ENCODE measurements around the gene CLDN14. TPM values are rescaled to one million over a fixed set of nuclear protein-coding genes. Genes with fewer than 3 reads are reported as not detected.

The CLDN14 gene
- total and polyA plus RNA-seq, 2 donors (not counting 1 experiment from before 2014, with no cell fraction given) = 0.39 TPM; not detected in 1

DNA sequence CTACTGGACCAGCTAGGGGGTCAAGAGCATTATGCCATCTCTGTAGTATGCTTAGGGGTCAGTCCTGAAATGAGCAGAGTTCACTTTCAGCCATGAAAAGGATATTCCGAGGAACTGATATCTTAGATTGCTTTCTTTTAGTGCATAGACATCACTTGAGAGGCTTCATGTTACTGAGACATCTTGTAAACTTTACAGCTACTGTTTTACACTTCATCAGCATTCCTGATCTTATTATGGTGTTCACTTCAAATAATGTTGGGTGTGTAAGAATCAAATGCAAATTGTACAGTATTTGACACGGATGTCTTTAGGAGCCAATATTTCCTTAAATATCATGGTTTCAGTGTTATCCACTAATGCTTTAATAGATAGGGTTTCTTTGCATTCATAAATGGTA, 22.4 kb upstream of the CLDN14 start:
- Histone ChIP-seq H3K36me3 (replicated peaks in 1 of 2; ENCODE audit: control extremely low read depth in 1 of 2, control insufficient read depth in 1 of 2, extremely low read depth in 1 of 2, insufficient read depth in 2 of 2, low read length in 1 of 2) (no peaks in the 10 kb centered on the region), H3K4me2 (replicated peaks; ENCODE audit: low read depth, low read length, poor library complexity, severe bottlenecking) (no peak overlapping the region), H3K27me3 (replicated peaks in 1 of 4; ENCODE audit: control extremely low read depth in 1 of 4, control insufficient read depth in 3 of 4, insufficient read depth in 4 of 4, low read length in 3 of 4) (peaks cover 0 to 5% (median 0%) of the 10 kb centered on the region in 4 experiments), H3K79me2 (ENCODE audit: control insufficient read depth, insufficient read depth, low read length) (no peaks in the 10 kb centered on the region), H2AFZ (ENCODE audit: insufficient read depth, low read depth, low read length, poor library complexity, severe bottlenecking) (no peak overlapping the region), H3K9ac (ENCODE audit: low read length) (no peak overlapping the region), H4K20me1 (ENCODE audit: control insufficient read depth, insufficient read depth, low read length, poor library complexity, severe bottlenecking) (no peaks in the 10 kb centered on the region), H3K27ac (ENCODE audit: low read length in 2 of 2) (no peak overlapping the region), H3K9me3 (ENCODE audit: control extremely low read depth in 1 of 3, control insufficient read depth in 2 of 3, insufficient read depth in 1 of 3, low read length in 2 of 3) (peaks cover 0 to 4% (median 0%) of the 10 kb centered on the region in 3 donors), H3K4me3 (ENCODE audit: control extremely low read depth in 1 of 5, extremely low read depth in 1 of 5, insufficient read depth in 1 of 5, low read depth in 2 of 5, low read length in 4 of 5) (no peak overlapping the region), H3K4me1 (ENCODE audit: control insufficient read depth in 2 of 2, insufficient read depth in 2 of 2, low read length in 2 of 2) (no peaks in the 10 kb centered on the region)
- no peak for ATAC-seq (ENCODE audit: low read depth)
- TF ChIP-seq, protein P1, sequence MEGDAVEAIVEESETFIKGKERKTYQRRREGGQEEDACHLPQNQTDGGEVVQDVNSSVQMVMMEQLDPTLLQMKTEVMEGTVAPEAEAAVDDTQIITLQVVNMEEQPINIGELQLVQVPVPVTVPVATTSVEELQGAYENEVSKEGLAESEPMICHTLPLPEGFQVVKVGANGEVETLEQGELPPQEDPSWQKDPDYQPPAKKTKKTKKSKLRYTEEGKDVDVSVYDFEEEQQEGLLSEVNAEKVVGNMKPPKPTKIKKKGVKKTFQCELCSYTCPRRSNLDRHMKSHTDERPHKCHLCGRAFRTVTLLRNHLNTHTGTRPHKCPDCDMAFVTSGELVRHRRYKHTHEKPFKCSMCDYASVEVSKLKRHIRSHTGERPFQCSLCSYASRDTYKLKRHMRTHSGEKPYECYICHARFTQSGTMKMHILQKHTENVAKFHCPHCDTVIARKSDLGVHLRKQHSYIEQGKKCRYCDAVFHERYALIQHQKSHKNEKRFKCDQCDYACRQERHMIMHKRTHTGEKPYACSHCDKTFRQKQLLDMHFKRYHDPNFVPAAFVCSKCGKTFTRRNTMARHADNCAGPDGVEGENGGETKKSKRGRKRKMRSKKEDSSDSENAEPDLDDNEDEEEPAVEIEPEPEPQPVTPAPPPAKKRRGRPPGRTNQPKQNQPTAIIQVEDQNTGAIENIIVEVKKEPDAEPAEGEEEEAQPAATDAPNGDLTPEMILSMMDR (IDR thresholded peaks at IDR 0.05) = no peak
- no peak for TF ChIP-seq EZH2 (IDR thresholded peaks at IDR 0.05; ENCODE audit: borderline replicate concordance, insufficient read depth, low read depth, low read length, poor library complexity, severe bottlenecking)
- intact Hi-C loops (cut with micrococcal nuclease) = loop anchor here (10.0 kb wide), 1 partner anchor 1852 kb away; no protein-coding TSS in a partner anchor
- Mint-ChIP-seq H3K4me1 (no peaks in the 10 kb centered on the region), H3K27ac (no peak overlapping the region), H3K9me3 (ENCODE audit: insufficient read depth) (no peaks in the 10 kb centered on the region), H3K4me3 (no peak overlapping the region), H3K27me3 (no peaks in the 10 kb centered on the region)
- POLR2A ChIA-PET = no interaction called here
- CTCF ChIA-PET = interaction anchor here (1.7 to 2.1 kb wide), 3 partner anchors 10 to 426 kb away, joined by 5 to 9 read pairs (median 7); no protein-coding TSS in a partner anchor
- 100% methylated on average over 1 of the region's 2 CpGs for WGBS (ENCODE audit: insufficient coverage)
- no peak for DNase-seq

DNA sequence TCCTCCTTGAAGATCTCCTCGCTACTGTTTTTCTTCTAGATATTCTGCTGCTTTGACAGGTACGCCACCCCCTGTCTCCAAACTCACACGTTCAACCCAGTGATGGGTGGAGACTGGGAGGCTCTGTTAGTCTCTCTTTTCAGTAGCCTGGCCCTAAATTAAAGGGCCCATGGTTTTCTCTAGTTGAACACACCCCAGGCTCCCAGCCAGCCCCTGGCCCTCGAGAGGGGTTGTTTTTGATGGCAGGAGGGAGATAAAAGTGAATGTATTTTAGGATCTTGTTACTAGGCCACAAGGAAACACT, 21.6 kb upstream of the CLDN14 start:
- no peaks in the 10 kb centered on the region for H3K9me3 Mint-ChIP-seq (ENCODE audit: insufficient read depth)
- no peak overlapping the region for H3K4me3 ChIP-seq (ENCODE audit: control extremely low read depth in 1 of 5, extremely low read depth in 1 of 5, insufficient read depth in 1 of 5, low read depth in 2 of 5, low read length in 4 of 5)
- no peaks in the 10 kb centered on the region for H3K4me1 ChIP-seq (ENCODE audit: control insufficient read depth in 2 of 2, insufficient read depth in 2 of 2, low read length in 2 of 2)
- WGBS (ENCODE audit: insufficient coverage) = 100% methylated on average over 1 of the region's 4 CpGs
- H3K9ac ChIP-seq (ENCODE audit: low read length) = no peak overlapping the region
- CTCF ChIA-PET = interaction anchor here (1.7 to 2.1 kb wide), 2 partner anchors 11 to 427 kb away, joined by 7 to 9 read pairs; no protein-coding TSS in a partner anchor
- DNase-seq = no peak
- H3K36me3 ChIP-seq (replicated peaks in 1 of 2; ENCODE audit: control extremely low read depth in 1 of 2, control insufficient read depth in 1 of 2, extremely low read depth in 1 of 2, insufficient read depth in 2 of 2, low read length in 1 of 2) = no peaks in the 10 kb centered on the region
- H3K27ac Mint-ChIP-seq = no peak overlapping the region
- no peak overlapping the region for H3K27ac ChIP-seq (ENCODE audit: low read length in 2 of 2)
- no peak overlapping the region for H2AFZ ChIP-seq (ENCODE audit: insufficient read depth, low read depth, low read length, poor library complexity, severe bottlenecking)
- no peak for ATAC-seq (ENCODE audit: low read depth)
- no peaks in the 10 kb centered on the region for H3K79me2 ChIP-seq (ENCODE audit: control insufficient read depth, insufficient read depth, low read length)
- H3K27me3 ChIP-seq (replicated peaks in 1 of 4; ENCODE audit: control extremely low read depth in 1 of 4, control insufficient read depth in 3 of 4, insufficient read depth in 4 of 4, low read length in 3 of 4) = peaks cover 0 to 5% (median 0%) of the 10 kb centered on the region in 4 experiments
- no peak overlapping the region for H3K4me3 Mint-ChIP-seq
- no peak for TF ChIP-seq EZH2 (IDR thresholded peaks at IDR 0.05; ENCODE audit: borderline replicate concordance, insufficient read depth, low read depth, low read length, poor library complexity, severe bottlenecking)
- TF ChIP-seq, protein P1 (IDR thresholded peaks at IDR 0.05) = no peak
- POLR2A ChIA-PET = no interaction called here
- peaks cover 0 to 5% (median 0%) of the 10 kb centered on the region in 3 donors for H3K9me3 ChIP-seq (ENCODE audit: control extremely low read depth in 1 of 3, control insufficient read depth in 2 of 3, insufficient read depth in 1 of 3, low read length in 2 of 3)
- H3K4me1 Mint-ChIP-seq = no peaks in the 10 kb centered on the region
- H3K27me3 Mint-ChIP-seq = no peaks in the 10 kb centered on the region
- intact Hi-C loops (cut with micrococcal nuclease) = loop anchor here (10.0 kb wide), 1 partner anchor 1853 kb away; no protein-coding TSS in a partner anchor
- no peaks in the 10 kb centered on the region for H4K20me1 ChIP-seq (ENCODE audit: control insufficient read depth, insufficient read depth, low read length, poor library complexity, severe bottlenecking)
- no peak overlapping the region for H3K4me2 ChIP-seq (replicated peaks; ENCODE audit: low read depth, low read length, poor library complexity, severe bottlenecking)
